Prostate gland (tissue), 2 donors: ENCODE results near the gene NEDD4L.

ENCODE experiments used
- POLR2A ChIP-seq: fragments of 450-650 bp; IDR thresholded peaks from one replicate; pipeline ENCODE4 v1.6.1; 2016; ENCODE audit warnings: antibody characterized with exemption, mild to moderate bottlenecking
- POLR2AphosphoS5 ChIP-seq: sonication (generic); formaldehyde crosslinking; IDR thresholded peaks from one replicate; pipeline ENCODE4 v1.6.1; 2017; ENCODE audit warnings: antibody characterized with exemption
- TF ChIP-seq, protein P1 (sequence below), 4 experiments: fragments of 200-600 bp in 2 of 4; fragments of 450-650 bp in 2 of 4; sonication (generic) in 2 of 4; IDR thresholded peaks; 1 replicate in 3 of 4; 2 replicates in 1 of 4; pipeline ENCODE4 v1.5.1; 2016 to 2019; ENCODE audit warnings: antibody characterized with exemption in 4 of 4, mild to moderate bottlenecking in 2 of 4, moderate library complexity in 2 of 4

DNA sequence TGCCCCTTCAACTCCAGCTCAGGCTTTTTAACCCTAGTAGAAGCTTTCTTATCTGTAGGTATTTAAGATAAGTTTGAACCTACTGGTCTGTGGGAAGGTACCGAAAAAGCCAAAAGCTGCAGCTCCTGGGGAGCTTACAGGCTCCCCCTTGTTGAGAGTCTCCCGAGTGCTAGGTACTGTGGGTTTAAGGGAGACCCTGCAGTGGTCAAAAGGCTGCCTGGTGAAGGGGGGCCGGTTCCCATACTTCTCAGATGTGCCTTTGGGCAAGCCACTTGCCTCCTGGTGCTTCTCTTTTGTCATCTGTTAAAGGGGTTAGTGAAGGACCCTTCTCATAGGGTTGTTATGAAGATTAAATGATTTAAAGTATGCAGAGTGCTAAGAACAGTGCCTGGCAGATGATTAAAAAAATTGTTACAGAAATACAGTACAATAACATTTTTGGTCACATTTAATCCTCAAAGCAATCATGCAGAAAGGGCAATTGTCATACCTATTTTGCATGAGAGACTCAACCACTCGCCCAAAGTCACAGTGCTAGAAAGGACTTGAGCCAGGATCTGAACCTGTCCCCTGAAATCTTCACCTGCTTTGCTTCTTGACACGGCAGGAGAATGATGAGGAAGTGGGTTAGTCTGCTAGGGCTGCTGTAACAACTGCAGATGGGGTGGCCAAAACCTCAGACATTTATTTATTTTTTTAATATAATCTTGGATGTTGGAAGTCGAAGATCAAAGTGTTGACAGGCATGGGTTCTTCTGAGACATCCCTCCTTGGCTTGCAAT is 62.5 kb downstream of the NEDD4L start:
- TF ChIP-seq, protein P1, sequence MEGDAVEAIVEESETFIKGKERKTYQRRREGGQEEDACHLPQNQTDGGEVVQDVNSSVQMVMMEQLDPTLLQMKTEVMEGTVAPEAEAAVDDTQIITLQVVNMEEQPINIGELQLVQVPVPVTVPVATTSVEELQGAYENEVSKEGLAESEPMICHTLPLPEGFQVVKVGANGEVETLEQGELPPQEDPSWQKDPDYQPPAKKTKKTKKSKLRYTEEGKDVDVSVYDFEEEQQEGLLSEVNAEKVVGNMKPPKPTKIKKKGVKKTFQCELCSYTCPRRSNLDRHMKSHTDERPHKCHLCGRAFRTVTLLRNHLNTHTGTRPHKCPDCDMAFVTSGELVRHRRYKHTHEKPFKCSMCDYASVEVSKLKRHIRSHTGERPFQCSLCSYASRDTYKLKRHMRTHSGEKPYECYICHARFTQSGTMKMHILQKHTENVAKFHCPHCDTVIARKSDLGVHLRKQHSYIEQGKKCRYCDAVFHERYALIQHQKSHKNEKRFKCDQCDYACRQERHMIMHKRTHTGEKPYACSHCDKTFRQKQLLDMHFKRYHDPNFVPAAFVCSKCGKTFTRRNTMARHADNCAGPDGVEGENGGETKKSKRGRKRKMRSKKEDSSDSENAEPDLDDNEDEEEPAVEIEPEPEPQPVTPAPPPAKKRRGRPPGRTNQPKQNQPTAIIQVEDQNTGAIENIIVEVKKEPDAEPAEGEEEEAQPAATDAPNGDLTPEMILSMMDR (IDR thresholded peaks at IDR 0.05), result no peak
- no peak for TF ChIP-seq POLR2A
- TF ChIP-seq POLR2AphosphoS5, result no peak
